ENCODE data around the gene TXNRD3.

DNA sequence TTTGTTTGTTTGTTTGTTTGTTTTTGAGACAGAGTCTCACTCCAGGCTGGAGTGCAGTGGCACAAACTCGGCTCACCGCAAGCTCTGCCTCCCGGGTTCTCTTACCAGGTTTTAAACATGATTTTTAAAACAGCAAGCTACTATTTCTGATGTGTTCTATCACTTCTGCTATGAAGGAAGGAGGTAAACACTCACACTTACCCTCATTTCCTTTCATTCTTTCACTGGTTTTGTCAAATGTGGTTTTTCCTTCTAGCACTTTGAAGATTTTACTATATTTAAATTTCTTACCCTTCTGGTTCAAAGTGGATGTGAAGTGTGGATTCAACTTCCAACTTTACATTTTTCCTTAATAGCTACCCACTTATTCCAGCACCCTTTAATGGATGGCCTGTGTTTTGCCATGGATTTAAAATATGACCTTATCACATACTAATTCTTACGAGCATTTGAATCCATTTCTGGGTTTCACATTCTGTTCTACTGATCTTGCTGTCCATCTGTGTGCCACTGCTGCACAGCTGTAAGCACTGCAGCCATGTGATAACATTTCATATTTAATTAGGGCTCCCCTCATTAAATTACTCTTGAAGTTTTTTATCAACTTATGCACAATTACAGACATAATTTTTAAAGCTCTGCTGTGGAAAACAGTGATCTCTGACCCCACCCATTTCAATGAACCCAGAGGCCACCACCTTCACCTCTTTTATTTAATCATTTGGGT lies 42.3 kb downstream of the TXNRD3 start:
- TF ChIP-seq CTCF (IDR thresholded peaks at IDR 0.05; ENCODE audit: low read length) (no peak), EZH2phosphoT487 (IDR thresholded peaks at IDR 0.05; ENCODE audit: low read length) (no peak)
